ENCODE data around the gene CAV2. TPM values are rescaled to one million over a fixed set of nuclear protein-coding genes. Genes with fewer than 3 reads are reported as not detected.

Gene CAV2
- total RNA-seq (10 to 100 TPM; 33.0 to 40.2 TPM), polyA plus RNA-seq (ENCODE audit: insufficient read depth, low read depth, low replicate concordance) (33.5 TPM)
- long read RNA-seq, donor 1, transcript CAV2-201 (3 exons, 3,301 nt): major isoform, 25 of 30 reads
- long read RNA-seq, donor 1, partial matches to known transcripts: 0 of 30 reads
- long read RNA-seq, donor 1, other reads (novel, unspliced or antisense): 0 of 30 reads
- long read RNA-seq, donor 2, transcript CAV2-201 (3 exons, 3,301 nt): major isoform, 22 of 29 reads
- long read RNA-seq, donor 2, transcript CAV2-203 (2 exons, 1,179 nt): minor isoform, 6 of 29 reads
- long read RNA-seq, donor 2, partial matches to known transcripts: 0 of 29 reads
- long read RNA-seq, donor 2, other reads (novel, unspliced or antisense): 0 of 29 reads

GRCh38 chr7:116499168-116500077, at the start of gene CAV2:
TSS of gene CAV2 (plus strand) at chr7:116499738. CDS start at chr7:116499782, 44 bp downstream.
- peak; percentile 62 for DNase-seq
- no peaks in the 10 kb centered on the region for H3K9me3 ChIP-seq
- TF ChIP-seq CTCF (IDR thresholded peaks at IDR 0.05): no peak
- TF ChIP-seq POLR2A (IDR thresholded peaks at IDR 0.05): no peak
- peak within 1 kb of the TSS; percentile 64 to 93 for H3K27ac ChIP-seq
- peak within 1 kb of the TSS; percentile 78 to 82 for H3K4me3 ChIP-seq
- H3K27me3 ChIP-seq: no peaks in the 10 kb centered on the region
- intact Hi-C loops (cut with DNase I; ENCODE audit: low total_unique reads): no loop called here
- peaks cover 11% of the 10 kb centered on the region for H3K4me1 ChIP-seq
- WGBS, 2 donors: 3 to 22% methylated on average over 3 to 85 of the region's 86 CpGs
- H3K36me3 ChIP-seq (ENCODE audit: low read depth, missing control alignments): no peaks in the 10 kb centered on the region

GRCh38 chr7:116449950-116450349, 49.6 kb upstream of the CAV2 start:
- no peaks in the 10 kb centered on the region for H3K36me3 ChIP-seq (ENCODE audit: low read depth, missing control alignments)
- DNase-seq: peak; percentile 16
- TF ChIP-seq POLR2A (IDR thresholded peaks at IDR 0.05) (no peak), CTCF (IDR thresholded peaks at IDR 0.05) (no peak)
- H3K9me3 ChIP-seq: no peaks in the 10 kb centered on the region
- H3K27ac ChIP-seq: no peak overlapping the region
- intact Hi-C loops (cut with DNase I; ENCODE audit: low total_unique reads): no loop called here
- H3K27me3 ChIP-seq: no peaks in the 10 kb centered on the region
- H3K4me1 ChIP-seq: peaks cover 8% of the 10 kb centered on the region
- H3K4me3 ChIP-seq: no peak overlapping the region
- 50 to 61% methylated on average over 4 of the region's 4 CpGs for WGBS, 2 donors

- no peaks in the 10 kb centered on the region for H3K9me3 ChIP-seq
- H3K4me1 ChIP-seq: peaks cover 4% of the 10 kb centered on the region
- 96 to 100% methylated on average over 2 of the region's 2 CpGs for WGBS, 2 donors
- TF ChIP-seq CTCF (IDR thresholded peaks at IDR 0.05) (no peak), POLR2A (IDR thresholded peaks at IDR 0.05) (no peak)
- H3K36me3 ChIP-seq (ENCODE audit: low read depth, missing control alignments): no peaks in the 10 kb centered on the region
- H3K27ac ChIP-seq: no peak overlapping the region
- no peak overlapping the region for H3K4me3 ChIP-seq
- intact Hi-C loops (cut with DNase I; ENCODE audit: low total_unique reads): no loop called here
- no peaks in the 10 kb centered on the region for H3K27me3 ChIP-seq
- no peak for DNase-seq
Measured at GRCh38 chr7:116451957-116452729, 47.4 kb upstream of the CAV2 start.

GRCh38 chr7:116454377-116454776, 45.2 kb upstream of the CAV2 start:
- WGBS, 2 donors: 95 to 96% methylated on average over 2 of the region's 2 CpGs
- intact Hi-C loops (cut with DNase I; ENCODE audit: low total_unique reads): no loop called here
- Histone ChIP-seq H3K27ac (no peak overlapping the region), H3K4me1 (peaks cover 4% of the 10 kb centered on the region), H3K36me3 (ENCODE audit: low read depth, missing control alignments) (no peaks in the 10 kb centered on the region), H3K27me3 (no peaks in the 10 kb centered on the region), H3K4me3 (no peak overlapping the region), H3K9me3 (no peaks in the 10 kb centered on the region)
- TF ChIP-seq CTCF (IDR thresholded peaks at IDR 0.05): no peak
- TF ChIP-seq POLR2A (IDR thresholded peaks at IDR 0.05): no peak
- DNase-seq: no peak

Data from testis (tissue), 5 donors.